D341Med (cell line): ENCODE results near the gene RABEPK.
"Not testable (repeated sequence)": the region's sequence is repeated elsewhere in the genome, so short reads cannot be mapped to it uniquely, and the experiment has no call there.

Source experiments
- DNase-seq: peaks from one replicate; pipeline ENCODE4 v3.0.0; 2012; ENCODE audit warnings: low spot score

Gene RABEPK

GRCh38 chr9:125200216-125201047, at the start of gene RABEPK:
TSS of gene RABEPK (plus strand) at chr9:125200542. CDS start at chr9:125203014, 2,472 bp downstream.
- peak; percentile 96 for DNase-seq

- DNase-seq = no peak
Measured at GRCh38 chr9:125151730-125152129, 48.6 kb upstream of the RABEPK start.

GRCh38 chr9:125153712-125154367, 46.5 kb upstream of the RABEPK start:
- no peak for DNase-seq

- no peak for DNase-seq
Measured at GRCh38 chr9:125156551-125156950, 43.8 kb upstream of the RABEPK start.

GRCh38 chr9:125160750-125161149, 39.6 kb upstream of the RABEPK start:
- no peak for DNase-seq

- DNase-seq = no peak
Measured at GRCh38 chr9:125161284-125161918, 38.9 kb upstream of the RABEPK start.

GRCh38 chr9:125162891-125163290, 37.5 kb upstream of the RABEPK start:
- DNase-seq = not testable (repeated sequence)

- DNase-seq = no peak
Measured at GRCh38 chr9:125166762-125167161, 33.6 kb upstream of the RABEPK start.

- DNase-seq = no peak
Measured at GRCh38 chr9:125169895-125170294, 30.4 kb upstream of the RABEPK start.

- no peak for DNase-seq
Measured at GRCh38 chr9:125172031-125172755, 28.1 kb upstream of the RABEPK start.

GRCh38 chr9:125176636-125177035, 23.7 kb upstream of the RABEPK start:
- no peak for DNase-seq

- no peak for DNase-seq
Measured at GRCh38 chr9:125177888-125178287, 22.5 kb upstream of the RABEPK start.

- DNase-seq = not testable (repeated sequence)
Measured at GRCh38 chr9:125179776-125180175, 20.6 kb upstream of the RABEPK start.

GRCh38 chr9:125180876-125181275, 19.5 kb upstream of the RABEPK start:
- DNase-seq = no peak

- not testable (repeated sequence) for DNase-seq
Measured at GRCh38 chr9:125181756-125182155, 18.6 kb upstream of the RABEPK start.

- DNase-seq = no peak
Measured at GRCh38 chr9:125183054-125183453, 17.3 kb upstream of the RABEPK start.

GRCh38 chr9:125183561-125183960, 16.8 kb upstream of the RABEPK start:
- DNase-seq = no peak

GRCh38 chr9:125189011-125189360, 11.4 kb upstream of the RABEPK start:
- DNase-seq = no peak

GRCh38 chr9:125189361-125190289, 10.7 kb upstream of the RABEPK start, which contains the start of gene PPP6C:
TSS of gene PPP6C (minus strand) at chr9:125189803. CDS start at chr9:125189718, 85 bp downstream.
- peak; percentile 98 for DNase-seq

- DNase-seq = no peak
Measured at GRCh38 chr9:125190361-125190801, 10.0 kb upstream of the RABEPK start.

- not testable (repeated sequence) for DNase-seq
Measured at GRCh38 chr9:125194466-125194865, 5.9 kb upstream of the RABEPK start.
